ENCODE results near the gene RCSD1. TPM values are rescaled to one million over a fixed set of nuclear protein-coding genes. Genes with fewer than 3 reads are reported as not detected.

Gene RCSD1
- total and polyA plus RNA-seq, 10 of the 15 experiments (the other 5 are each of a cell fraction or from before 2014, with no cell fraction given), result 11.4 to 78.3 (median 71.6) TPM

GRCh38 chr1:167593860-167594259 is 36.2 kb upstream of the RCSD1 start:
- no peak for ATAC-seq
- intact Hi-C loops (cut with micrococcal nuclease; ENCODE audit: unreplicated experiment), result no loop called here
- Histone ChIP-seq H3K27me3 (replicated peaks in 1 of 2; ENCODE audit: control insufficient read depth in 2 of 2, insufficient read depth in 2 of 2, low read length in 1 of 2) (no peaks in the 10 kb centered on the region), H4K20me1 (ENCODE audit: control insufficient read depth, insufficient read depth) (no peaks in the 10 kb centered on the region), H3K27ac (ENCODE audit: control insufficient read depth, insufficient read depth) (no peak overlapping the region), H3K9ac (ENCODE audit: control insufficient read depth, insufficient read depth, low read length) (no peak overlapping the region), H2AFZ (ENCODE audit: control insufficient read depth, low read depth, low read length) (no peak overlapping the region), H3K4me1 (ENCODE audit: control insufficient read depth, insufficient read depth, low read length) (no peaks in the 10 kb centered on the region), H3K9me3 (replicated peaks; ENCODE audit: control insufficient read depth, insufficient read depth, low read length) (no peaks in the 10 kb centered on the region; the same call in 2 of the 3 replicates), H3K36me3 (ENCODE audit: control insufficient read depth in 2 of 2, insufficient read depth in 2 of 2, low read length in 1 of 2) (no peaks in the 10 kb centered on the region), H3K4me3 (no peak overlapping the region), H3K79me2 (ENCODE audit: control insufficient read depth, insufficient read depth, low read length) (no peaks in the 10 kb centered on the region), H3K4me2 (ENCODE audit: control insufficient read depth, insufficient read depth) (no peak overlapping the region)
- SMC1A ChIA-PET (ENCODE audit: uncharacterized antibody, unreplicated experiment), result interaction anchor here (0.7 to 2.6 kb wide), 2 partner anchors 37 to 94 kb away, joined by 3 to 9 read pairs; no protein-coding TSS in a partner anchor
- RAD21 ChIA-PET (ENCODE audit: unreplicated experiment), result interaction anchor here (1.0 kb wide), 3 partner anchors 43 to 488 kb away, joined by 3 to 4 read pairs (median 4); no protein-coding TSS in a partner anchor
- DNase-seq (ENCODE audit: low read depth, low spot score), result no peak
- CTCF ChIA-PET, result interaction anchor here (0.9 kb wide), 1 partner anchor 94 kb away, joined by 4 read pairs; no protein-coding TSS in a partner anchor
- 51% methylated on average over 5 of the region's 5 CpGs for WGBS (ENCODE audit: insufficient coverage, insufficient replicate concordance, low lambda C conversion rate, missing lambda C conversion rate)
- POLR2A ChIA-PET, result no interaction called here
- TF ChIP-seq ZNF687 (IDR thresholded peaks at IDR 0.05) (no peak), SUZ12 (IDR thresholded peaks at IDR 0.05; ENCODE audit: unreplicated experiment) (no peak), ESRRA (IDR thresholded peaks at IDR 0.05; ENCODE audit: low read length) (no peak), REST (IDR thresholded peaks at IDR 0.05; ENCODE audit: low read depth, low read length) (no peak), POU2F2 (IDR thresholded peaks at IDR 0.05; ENCODE audit: borderline replicate concordance, low read depth, low read length) (no peak), RCOR1 (conservative IDR thresholded peaks at IDR 0.05; ENCODE audit: low read depth, low read length) (no peak), SUPT20H (IDR thresholded peaks at IDR 0.05; ENCODE audit: borderline replicate concordance, control insufficient read depth, low read depth, low read length) (no peak), ZNF384 (IDR thresholded peaks at IDR 0.05; ENCODE audit: borderline replicate concordance, low read depth, low read length) (no peak)
- no TSS peak for BruUV-seq (replicated peaks)
- in situ Hi-C loops (cut with MboI), result no loop called here
- FAIRE-seq, result no peak

Measured in GM12878 (cell line).